ENCODE results near the gene KRIT1.

Gene KRIT1

GRCh38 chr7:92245487-92246359 is at the start of gene KRIT1, which contains the start of gene ANKIB1:
TSS of gene KRIT1 (minus strand) at chr7:92245914. CDS start at chr7:92242135, 3,779 bp downstream.
TSS of gene ANKIB1 (plus strand) at chr7:92245974. CDS start at chr7:92294979, 49,005 bp downstream.
- DNase-seq: peak; percentile 81

GRCh38 chr7:92295391-92295790 is 49.7 kb upstream of the KRIT1 start:
- DNase-seq: no peak

DNA sequence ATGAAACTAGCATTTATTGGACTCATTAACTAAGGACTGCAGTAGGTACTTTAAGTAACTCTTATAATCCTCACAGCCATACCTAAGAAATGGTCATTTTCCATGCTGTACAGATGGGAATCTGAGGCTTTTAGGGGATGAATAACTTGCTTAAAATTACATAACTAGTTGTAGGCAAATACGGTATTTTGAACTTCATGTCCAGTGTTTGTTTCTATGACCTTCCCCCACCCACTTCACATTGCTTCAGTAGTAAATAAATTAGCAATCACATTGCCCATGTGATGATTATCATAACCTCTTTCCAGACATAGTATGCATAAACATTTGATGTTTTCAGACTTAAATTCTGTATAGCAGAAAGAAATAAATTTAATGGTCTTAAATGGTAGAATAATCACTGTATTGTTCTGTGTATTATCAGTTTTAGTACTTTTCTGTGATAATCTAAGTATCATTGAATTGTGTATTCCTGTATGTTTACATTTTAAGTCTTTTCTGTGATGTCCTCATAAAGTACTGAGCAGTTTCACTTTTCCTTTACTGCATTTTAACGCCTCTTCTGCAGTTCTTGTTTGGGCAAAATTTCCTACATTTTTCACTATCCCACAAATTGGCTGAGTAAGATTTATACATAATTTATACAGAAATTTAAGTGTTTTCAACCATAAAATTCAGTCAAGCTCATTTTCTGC is 48.3 kb upstream of the KRIT1 start:
- no peak for DNase-seq

- DNase-seq: no peak
These were observed 47.3 kb upstream of the KRIT1 start for GRCh38 chr7:92292981-92293380.

DNA sequence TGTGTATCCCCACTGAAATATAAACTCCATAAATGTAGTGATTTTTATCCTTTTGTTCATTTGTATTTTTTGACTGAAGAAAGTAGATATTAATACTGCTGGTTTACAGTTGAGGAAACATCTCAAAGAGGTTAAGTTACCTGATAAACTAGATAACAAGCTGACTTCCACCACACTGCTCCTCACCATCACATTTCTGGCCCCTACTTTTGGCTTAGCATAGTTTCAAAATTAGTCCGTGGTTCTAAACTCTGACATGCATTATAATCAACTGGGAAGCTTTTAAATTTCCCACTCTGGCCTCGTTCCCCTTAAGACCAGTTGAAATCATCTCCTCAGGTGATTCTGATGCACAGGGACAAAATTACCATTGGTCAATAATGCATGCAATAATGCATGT is 43.6 kb upstream of the KRIT1 start:
- DNase-seq: no peak

DNA sequence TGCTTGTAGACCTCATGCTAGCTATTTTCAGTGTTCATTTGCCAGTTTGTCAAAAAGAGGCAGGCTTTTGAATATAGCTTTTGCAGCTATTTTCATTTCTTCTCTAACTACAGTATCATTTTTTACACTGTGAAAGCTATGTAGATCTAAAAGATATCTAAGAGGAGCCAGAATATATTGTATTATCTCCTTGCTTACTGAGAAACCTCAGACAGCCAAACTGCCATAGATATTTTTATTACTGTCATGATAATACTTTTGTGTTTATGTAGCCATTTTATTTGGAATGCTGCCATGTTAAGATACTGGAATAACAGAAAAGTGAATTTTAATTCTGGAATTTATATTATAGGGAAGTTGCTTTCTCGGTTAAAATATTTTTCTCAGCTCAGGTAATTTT is 37.2 kb upstream of the KRIT1 start:
- no peak for DNase-seq

GRCh38 chr7:92282221-92282814 is 36.6 kb upstream of the KRIT1 start:
- no peak for DNase-seq

DNA sequence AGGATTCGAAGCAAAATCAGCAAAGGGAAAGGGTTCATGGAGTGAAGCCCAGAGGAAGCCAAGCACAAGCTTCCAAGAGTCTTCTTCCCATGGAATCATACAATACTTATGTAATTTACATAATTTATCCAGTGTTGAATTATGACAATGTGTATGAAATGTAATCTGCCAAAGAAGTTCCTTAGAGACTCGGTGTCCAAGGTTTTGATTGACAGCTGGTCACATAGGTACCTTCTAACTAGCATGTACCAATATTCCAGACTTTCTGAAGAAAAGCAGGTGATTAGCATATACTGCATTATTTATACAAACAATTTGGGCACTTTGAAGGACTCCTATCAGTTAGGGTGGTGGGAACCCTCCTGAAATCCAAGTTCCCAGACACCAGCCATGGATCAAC is 35.3 kb upstream of the KRIT1 start:
- DNase-seq: no peak

DNA sequence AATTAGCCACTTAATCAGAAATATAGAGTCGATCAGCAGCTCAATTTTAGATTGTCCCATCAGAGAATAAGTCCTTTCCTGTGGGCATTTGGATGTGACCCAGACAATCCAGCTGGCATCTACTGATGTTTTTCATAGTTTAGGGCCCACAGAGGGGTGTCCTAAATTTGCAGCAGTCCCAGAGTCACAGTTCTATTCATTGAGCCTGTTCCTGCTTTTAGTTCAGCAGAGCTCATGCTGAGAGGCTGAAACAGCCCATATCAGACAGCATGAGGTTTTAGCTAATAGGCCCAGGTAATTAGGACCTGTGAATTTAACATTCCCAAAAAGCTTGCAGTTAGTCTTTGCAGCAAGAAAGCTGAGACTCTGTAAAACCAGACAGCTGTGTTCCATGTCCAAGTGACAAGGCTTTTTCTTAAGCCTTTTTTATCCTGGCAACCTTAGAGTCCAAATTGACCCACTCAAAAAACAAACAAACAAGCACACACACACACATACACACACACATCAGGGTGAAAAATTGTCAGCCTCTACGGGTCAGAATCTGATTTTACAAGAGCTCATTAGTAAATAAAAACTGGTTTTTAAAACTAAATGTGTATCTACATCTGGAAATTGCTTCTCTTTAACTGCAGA is 33.8 kb upstream of the KRIT1 start:
- no peak for DNase-seq

- DNase-seq: no peak
These were observed 30.7 kb upstream of the KRIT1 start for GRCh38 chr7:92276460-92276864.

- no peak for DNase-seq
These were observed 29.6 kb upstream of the KRIT1 start for GRCh38 chr7:92275327-92275726.

- DNase-seq: no peak
These were observed 23.2 kb upstream of the KRIT1 start for GRCh38 chr7:92268921-92269320.

DNA sequence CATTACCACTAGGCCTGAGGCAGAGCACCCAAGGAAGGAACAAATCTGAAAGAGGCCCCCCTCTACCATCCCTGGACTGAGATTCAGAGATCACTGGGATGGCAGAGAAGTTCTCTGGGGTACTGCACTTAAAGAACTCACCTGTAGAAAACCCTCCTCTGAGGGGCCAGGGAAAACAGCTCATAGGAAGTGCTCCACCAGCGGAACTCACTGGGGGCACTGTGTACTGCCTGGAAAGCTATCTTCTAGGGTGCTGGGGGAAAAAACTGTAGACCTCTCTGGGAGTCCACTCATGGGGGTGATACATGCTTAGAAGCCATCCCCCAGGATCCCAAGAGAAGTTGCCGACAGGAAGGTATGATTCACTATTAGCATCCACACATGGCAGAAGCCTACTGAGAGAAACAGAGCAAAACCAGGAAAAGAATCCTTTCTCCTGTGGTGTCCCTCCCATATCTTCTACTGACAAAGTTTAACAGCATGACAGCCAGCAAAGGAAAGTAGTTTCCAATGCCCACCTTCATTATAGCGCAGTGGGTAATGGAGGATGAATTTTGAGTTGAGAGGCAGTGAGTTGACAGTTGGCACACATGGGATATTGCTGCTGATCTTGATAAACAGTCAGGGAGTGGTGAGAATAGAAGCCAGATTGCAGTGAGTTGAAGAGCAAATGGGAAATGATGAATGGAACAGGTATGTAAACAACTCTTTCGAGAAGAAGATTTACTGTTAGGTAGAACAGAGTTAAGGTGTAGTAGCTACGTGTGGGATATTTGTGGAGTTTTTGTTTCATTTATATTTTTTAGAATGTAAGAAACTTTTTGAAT is 20.9 kb upstream of the KRIT1 start:
- peak; percentile 73 for DNase-seq

DNA sequence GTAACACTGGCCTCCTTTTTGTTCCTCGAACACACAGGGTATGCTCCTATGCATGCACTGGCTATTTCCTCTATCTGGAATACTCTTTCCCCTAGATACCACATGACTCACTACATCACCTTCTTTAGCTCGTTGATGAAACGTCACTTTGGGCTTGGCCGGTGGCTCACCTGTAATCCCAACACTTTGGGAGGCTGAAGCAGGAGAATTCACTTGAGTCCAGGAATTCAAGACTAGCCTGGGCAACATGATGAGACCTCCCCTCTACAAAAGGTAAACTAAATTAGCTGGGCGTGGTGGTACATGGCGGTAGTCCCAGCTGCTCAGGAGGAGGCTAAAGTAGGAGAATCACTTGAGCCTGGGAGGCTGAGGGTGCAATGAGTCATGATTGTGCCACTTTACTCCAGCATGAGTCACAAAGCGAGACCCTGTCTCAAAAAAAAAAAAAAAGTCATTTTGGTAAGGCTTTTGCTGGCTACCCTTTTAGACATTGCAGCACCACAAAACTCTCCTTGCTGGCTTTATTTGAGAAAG is 14.6 kb upstream of the KRIT1 start:
- peak; percentile 6 for DNase-seq

GRCh38 chr7:92259610-92260247 is 14.0 kb upstream of the KRIT1 start:
- DNase-seq: no peak

GRCh38 chr7:92259062-92259461 is 13.3 kb upstream of the KRIT1 start:
- no peak for DNase-seq

DNA sequence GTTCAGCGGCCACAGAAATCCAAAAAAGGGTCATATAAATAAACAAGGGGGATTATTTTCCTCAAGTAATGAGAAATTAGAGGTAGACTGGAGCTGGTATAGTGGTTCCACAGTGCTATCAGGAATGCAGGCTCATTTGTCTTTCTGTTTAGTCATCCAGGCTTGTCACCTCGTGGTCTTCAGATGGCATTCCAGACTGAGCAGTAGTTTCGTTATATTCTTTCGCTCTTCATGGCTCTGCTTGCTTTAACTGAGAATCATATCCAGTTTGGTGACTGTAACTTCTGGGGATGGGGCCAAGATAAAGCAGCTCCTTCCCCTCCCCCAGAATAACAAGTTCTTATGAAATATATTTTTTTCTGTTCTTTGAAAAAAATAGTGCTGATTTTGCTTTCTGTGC is 9.6 kb upstream of the KRIT1 start:
- DNase-seq: peak; percentile 69

DNA sequence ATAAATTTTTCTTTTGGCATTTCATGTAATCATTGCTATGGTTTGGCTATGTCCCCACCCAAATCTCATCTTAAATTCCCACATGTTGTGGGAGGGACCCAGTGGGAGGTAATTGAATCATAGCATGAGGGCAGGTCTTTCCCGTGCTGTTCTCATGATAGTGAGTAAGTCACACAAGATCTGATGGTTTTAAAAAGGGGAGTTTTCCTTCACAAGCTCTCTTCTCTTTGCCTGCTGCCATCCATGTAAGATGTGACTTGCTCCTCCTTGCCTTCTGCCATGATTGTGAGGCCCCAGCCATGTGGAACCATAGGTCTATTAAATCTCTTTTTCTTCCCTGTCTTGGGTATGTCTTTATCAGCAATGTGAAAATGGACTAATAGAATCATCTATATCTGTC is 9.1 kb upstream of the KRIT1 start:
- peak; percentile 33 for DNase-seq

DNA sequence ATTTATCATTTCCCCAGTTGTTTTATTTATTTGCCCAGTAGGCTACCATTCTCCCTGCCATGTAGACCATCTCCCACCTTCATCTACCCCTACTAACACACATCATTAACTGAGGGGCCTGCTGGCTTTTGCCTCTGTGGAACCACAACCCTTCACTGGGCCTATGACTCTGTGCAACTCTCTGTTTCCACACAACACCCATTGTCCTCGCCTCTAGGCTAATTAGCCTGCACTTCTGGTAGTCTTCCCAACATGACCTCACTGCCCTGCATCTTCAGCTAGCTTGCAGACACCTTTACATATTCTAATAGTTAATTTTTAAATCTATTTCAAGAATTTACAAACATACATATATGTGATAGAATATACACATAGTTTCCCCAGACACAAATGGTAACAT is 7.5 kb upstream of the KRIT1 start:
- no peak for DNase-seq

DNA sequence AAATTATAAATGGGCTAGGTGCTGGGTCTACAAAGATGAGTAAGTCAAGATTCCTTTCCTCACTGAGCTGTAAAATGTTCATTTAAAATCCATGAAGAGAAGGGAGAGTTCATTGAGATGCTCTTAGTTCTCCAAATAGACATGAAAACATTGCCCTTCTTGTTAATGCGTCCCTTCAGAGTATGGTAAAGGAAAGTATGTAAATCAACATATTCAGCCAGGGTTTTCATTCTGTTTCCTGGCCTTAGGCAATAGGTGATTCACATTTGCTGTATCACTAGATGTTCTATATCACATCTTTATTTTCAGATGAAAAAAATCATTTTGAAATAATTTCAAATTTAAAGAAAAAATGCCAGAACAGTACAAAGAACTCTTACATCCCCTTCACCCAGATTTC is 5.5 kb upstream of the KRIT1 start:
- no peak for DNase-seq

DNA sequence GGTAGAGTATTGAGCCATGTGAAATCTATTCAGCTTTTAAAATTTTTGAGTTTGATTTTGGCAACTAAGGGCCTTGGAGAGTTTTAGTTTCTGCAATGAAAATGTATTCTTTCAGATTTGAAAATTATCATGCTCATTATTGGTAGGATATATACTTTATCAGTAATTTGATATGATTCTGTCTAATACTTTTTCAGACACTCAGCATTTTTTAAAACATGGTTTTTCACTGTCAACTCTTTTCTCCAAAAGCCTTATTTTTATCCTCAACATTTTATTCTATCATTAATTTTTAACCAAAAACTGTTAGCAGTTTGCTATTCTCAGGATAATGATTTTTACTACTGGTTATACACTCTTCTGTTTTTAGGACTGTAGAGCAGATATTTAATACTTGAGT is 4.9 kb upstream of the KRIT1 start:
- no peak for DNase-seq
